GM19025 (cell line): ENCODE results near the gene TRIM31.
A peak's percentile ranks its signal among the peaks of the same experiment; 100 is the strongest.
"Not testable (repeated sequence)": the region's sequence is repeated elsewhere in the genome, so short reads cannot be mapped to it uniquely, and the experiment has no call there.

Experiments
- ATAC-seq: cut with Tn5 transposase; IDR thresholded peaks from one replicate; pipeline ENCODE4 v1.9.1; 2021; ENCODE audit warnings: mild to moderate bottlenecking, low read depth, moderate library complexity; ENCODE audit not compliant: unreplicated experiment

Gene TRIM31

GRCh38 chr6:30121446-30122366 lies 8.8 kb upstream of the TRIM31 start:
- ATAC-seq, result no peak

GRCh38 chr6:30118691-30119090 lies 5.8 kb upstream of the TRIM31 start:
- not testable (repeated sequence) for ATAC-seq

GRCh38 chr6:30116724-30117123 lies 3.8 kb upstream of the TRIM31 start:
- ATAC-seq, result no peak

- ATAC-seq, result no peak
Measured at GRCh38 chr6:30113841-30114240, 951 bp upstream of the TRIM31 start.

- ATAC-seq, result no peak
Measured at GRCh38 chr6:30112402-30112994, 392 bp downstream of the TRIM31 start.

GRCh38 chr6:30111266-30111856 lies 1.5 kb downstream of the TRIM31 start:
- ATAC-seq, result no peak

GRCh38 chr6:30104661-30105060 lies 8.2 kb downstream of the TRIM31 start:
- no peak for ATAC-seq

- no peak for ATAC-seq
Measured at GRCh38 chr6:30103872-30104179, 9.1 kb downstream of the TRIM31 start.

GRCh38 chr6:30102970-30103871 lies 9.7 kb downstream of the TRIM31 start:
- no peak for ATAC-seq

GRCh38 chr6:30102414-30102969 lies 10.4 kb downstream of the TRIM31 start:
- no peak for ATAC-seq

- ATAC-seq, result peak; percentile 77
Measured at GRCh38 chr6:30101444-30102413, 11.2 kb downstream of the TRIM31 start.

GRCh38 chr6:30100585-30101443 lies 12.1 kb downstream of the TRIM31 start:
- ATAC-seq, result no peak

GRCh38 chr6:30100154-30100553 lies 12.7 kb downstream of the TRIM31 start:
- no peak for ATAC-seq

GRCh38 chr6:30097902-30098768 lies 14.8 kb downstream of the TRIM31 start:
- ATAC-seq, result no peak

GRCh38 chr6:30096829-30097228 lies 16.1 kb downstream of the TRIM31 start:
- ATAC-seq, result no peak

- ATAC-seq, result no peak
Measured at GRCh38 chr6:30093951-30094661, 18.8 kb downstream of the TRIM31 start.
